ENCODE data around the gene THG1L.

THG1L gene

GRCh38 chr5:157761690-157762621, 30.7 kb downstream of the THG1L start:
- DNase-seq = peak in 1 of 2 experiments; percentile 17

DNA sequence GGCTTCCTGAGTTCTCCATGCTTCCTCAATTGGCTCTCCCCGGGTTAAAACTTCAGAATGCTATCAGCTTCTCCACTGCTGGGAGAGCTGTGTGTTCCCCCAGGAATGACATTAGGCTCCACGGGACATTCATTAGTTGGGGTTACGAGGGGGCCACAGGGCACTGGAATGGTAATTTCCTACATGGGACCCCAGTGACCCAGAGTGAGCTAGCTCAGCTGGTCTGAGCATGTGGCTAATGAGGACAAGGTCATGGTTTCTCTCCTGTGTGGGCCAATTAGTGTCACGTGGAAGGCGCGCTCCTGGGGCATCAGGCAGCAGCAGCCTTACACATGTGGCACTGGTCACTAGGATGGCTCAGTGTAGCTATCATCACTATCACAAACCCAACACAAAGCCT, 33.3 kb downstream of the THG1L start:
- DNase-seq = no peak

GRCh38 chr5:157766442-157766841, 35.2 kb downstream of the THG1L start:
- no peak for DNase-seq

GRCh38 chr5:157766902-157767301, 35.7 kb downstream of the THG1L start:
- no peak for DNase-seq

DNA sequence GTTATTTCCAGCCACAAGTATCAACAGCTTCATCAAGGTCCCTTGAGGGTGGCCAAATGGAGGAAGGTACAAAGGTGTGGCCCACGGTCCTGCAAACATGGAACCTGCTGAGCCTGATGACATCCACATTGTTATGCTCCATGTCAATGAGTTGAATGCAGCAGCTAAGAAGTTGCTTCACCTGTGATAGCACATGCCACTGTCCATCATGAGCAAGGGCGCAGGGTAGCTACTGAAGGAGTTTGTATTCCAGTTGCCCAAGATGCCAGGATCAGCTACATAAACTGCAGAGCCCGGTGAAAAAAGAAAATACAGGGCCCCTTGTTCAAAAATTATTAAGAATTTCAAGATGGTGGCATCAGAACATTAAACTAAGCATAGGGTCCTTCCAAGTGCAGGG, 36.5 kb downstream of the THG1L start:
- no peak for DNase-seq

DNA sequence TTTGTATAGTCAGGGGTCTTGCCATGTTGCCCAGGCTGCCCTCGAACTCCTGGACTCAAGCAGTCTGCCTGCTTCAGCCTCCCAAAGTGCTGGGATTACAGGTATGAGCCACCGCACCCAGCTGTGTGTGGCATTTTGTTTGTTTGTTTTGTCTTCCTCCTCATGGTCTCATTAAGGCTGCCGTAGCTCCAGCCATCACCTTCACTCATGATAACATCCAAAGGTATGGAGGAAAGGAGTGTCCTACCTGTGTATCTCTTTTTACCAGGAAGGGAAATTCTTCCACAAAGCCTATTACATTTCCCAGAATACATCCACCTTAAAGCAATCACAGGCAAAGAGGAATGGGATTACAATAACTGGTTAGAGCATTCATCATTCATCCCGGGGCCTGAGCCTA, 39.4 kb downstream of the THG1L start:
- no peak for DNase-seq

- no peak for DNase-seq
Observed at GRCh38 chr5:157772127-157772526, 40.9 kb downstream of the THG1L start.

GRCh38 chr5:157778121-157778805, 47.0 kb downstream of the THG1L start:
- no peak for DNase-seq

GRCh38 chr5:157779221-157779620, 48.0 kb downstream of the THG1L start:
- no peak for DNase-seq

GRCh38 chr5:157785801-157786200, 54.6 kb downstream of the THG1L start:
- DNase-seq = no peak

Data from cerebellar nuclear complex (tissue), 1 donor.